Right lobe of liver (tissue), 6 donors: ENCODE results near the gene TMEM200A. TPM values are rescaled to one million over a fixed set of nuclear protein-coding genes. Genes with fewer than 3 reads are reported as not detected.

Experiments
- ATAC-seq, 4 donors: fragments of 200-7000 bp; cut with Tn5 transposase; one replicate each; pipeline ENCODE4 v1.9.1; 2020; ENCODE audit warnings: mild to moderate bottlenecking in 4 of 4, moderate library complexity in 4 of 4
- DNase-seq, 3 donors: peaks; one replicate each; pipeline ENCODE4 v3.0.0-alpha.2; 2020
- H3K27ac ChIP-seq, 3 donors: fragments of 200-600 bp; one replicate each; pipeline ENCODE4 v1.8.0; 2022
- H3K27me3 ChIP-seq, 2 donors: fragments of 200-600 bp; one replicate each; pipeline ENCODE4 v1.8.0; 2022
- H3K36me3 ChIP-seq, 4 donors: fragments of 200-600 bp; sonication (generic) in 1 of 4; one replicate each; pipeline versions ENCODE4 v1.5.1 to v1.8.0; 2017 to 2022; ENCODE audit warnings: control low read depth in 1 of 4
- H3K4me1 ChIP-seq, 4 donors: fragments of 200-600 bp; sonication (generic) in 1 of 4; one replicate each; pipeline versions ENCODE4 v1.5.1 to v1.8.0; 2017 to 2022; ENCODE audit warnings: control low read depth in 1 of 4
- H3K4me3 ChIP-seq, 3 donors: fragments of 200-600 bp; one replicate each; pipeline ENCODE4 v1.8.0; 2022
- H3K9me3 ChIP-seq, 4 donors: fragments of 200-600 bp; sonication (generic) in 1 of 4; one replicate each; pipeline versions ENCODE4 v1.5.1 to v1.8.0; 2017 to 2022; ENCODE audit warnings: control low read depth in 1 of 4
- POLR2A ChIP-seq: fragments of 450-650 bp; IDR thresholded peaks from one replicate; pipeline ENCODE4 v1.6.1; 2017; ENCODE audit warnings: antibody characterized with exemption, mild to moderate bottlenecking
- WGBS: methylation state at CpG from one replicate; pipeline ENCODE4 v1.1.6; 2018; ENCODE audit warnings: low coverage, low lambda C conversion rate; ENCODE audit not compliant: insufficient coverage; ENCODE audit errors: missing lambda C conversion rate; 5-methylcytosine and 5-hydroxymethylcytosine counted together
- intact Hi-C, 2 donors: fragments of 100-400 bp; cut with DNase I; formaldehyde crosslinking; loops; one replicate each; pipeline versions ENCODE4 v1.11.2 to v1.14.1; 2022
- total RNA-seq, 6 experiments: library from RNA; depleted of rRNA in 2 of 6; stranded (reverse); fragments of >200 nt in 2 of 6; fragmentation: NEBNext Ultra II Directional in 3 of 6; extraction: Animal tissue kit (Norgen Biotek cat#: 25700) in 3 of 6; gene quantifications; one replicate each; pipeline versions ENCODE4 v1.1.0 to v1.2.4, GENCODE V29; 2016 to 2023
- TF ChIP-seq, protein P1 (sequence below), 4 donors: fragments of 200-600 bp in 3 of 4; fragments of 450-650 bp in 1 of 4; IDR thresholded peaks; one replicate each; pipeline versions ENCODE4 v1.5.1 to v1.8.0; 2016 to 2022; ENCODE audit warnings: antibody characterized with exemption in 4 of 4, mild to moderate bottlenecking in 2 of 4
- donor health status: DM: no; HTN: yes; CAD: no.
- donor health status: DM: no; HTN: no; CAD: no.
- donor health status: DM: no; HTN: no; CAD: no.
- donor health status: DM: no; HTN: yes; CAD: no.
- donor health status: DM: no; HTN: yes; CAD: no.

TMEM200A gene
- total RNA-seq, 6 experiments from 2014 or later, result 0.18 to 1.5 (median 0.31) TPM; not detected in 3

DNA sequence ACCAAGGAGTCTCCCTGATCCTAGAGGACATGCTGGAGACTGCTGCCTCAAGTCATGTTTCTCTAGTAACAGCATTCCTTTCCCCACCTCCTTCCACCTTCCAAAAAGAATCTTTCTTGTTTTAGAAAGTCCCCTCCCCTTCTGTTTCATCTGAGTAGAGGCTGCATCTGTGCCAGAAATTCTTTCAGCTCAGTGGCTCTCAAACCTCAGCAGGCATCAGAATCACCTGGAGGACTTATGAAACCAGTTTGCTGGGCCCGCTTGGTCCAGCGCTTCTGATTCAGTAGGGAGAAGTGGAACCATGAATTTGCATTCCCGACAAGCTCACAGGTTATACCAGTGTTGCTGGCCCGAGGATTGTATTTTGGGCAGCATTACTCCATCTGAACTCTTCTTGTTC is 55.1 kb downstream of the TMEM200A start:
- Histone ChIP-seq H3K9me3 (no peaks in the 10 kb centered on the region), H3K4me3 (no peak overlapping the region), H3K4me1 (peaks cover 0 to 7% (median 3%) of the 10 kb centered on the region in 4 donors), H3K27ac (no peak overlapping the region), H3K27me3 (no peaks in the 10 kb centered on the region), H3K36me3 (no peaks in the 10 kb centered on the region)
- TF ChIP-seq, protein P1, sequence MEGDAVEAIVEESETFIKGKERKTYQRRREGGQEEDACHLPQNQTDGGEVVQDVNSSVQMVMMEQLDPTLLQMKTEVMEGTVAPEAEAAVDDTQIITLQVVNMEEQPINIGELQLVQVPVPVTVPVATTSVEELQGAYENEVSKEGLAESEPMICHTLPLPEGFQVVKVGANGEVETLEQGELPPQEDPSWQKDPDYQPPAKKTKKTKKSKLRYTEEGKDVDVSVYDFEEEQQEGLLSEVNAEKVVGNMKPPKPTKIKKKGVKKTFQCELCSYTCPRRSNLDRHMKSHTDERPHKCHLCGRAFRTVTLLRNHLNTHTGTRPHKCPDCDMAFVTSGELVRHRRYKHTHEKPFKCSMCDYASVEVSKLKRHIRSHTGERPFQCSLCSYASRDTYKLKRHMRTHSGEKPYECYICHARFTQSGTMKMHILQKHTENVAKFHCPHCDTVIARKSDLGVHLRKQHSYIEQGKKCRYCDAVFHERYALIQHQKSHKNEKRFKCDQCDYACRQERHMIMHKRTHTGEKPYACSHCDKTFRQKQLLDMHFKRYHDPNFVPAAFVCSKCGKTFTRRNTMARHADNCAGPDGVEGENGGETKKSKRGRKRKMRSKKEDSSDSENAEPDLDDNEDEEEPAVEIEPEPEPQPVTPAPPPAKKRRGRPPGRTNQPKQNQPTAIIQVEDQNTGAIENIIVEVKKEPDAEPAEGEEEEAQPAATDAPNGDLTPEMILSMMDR (IDR thresholded peaks at IDR 0.05), result no peak
- no peak for TF ChIP-seq POLR2A
- ATAC-seq (no peak), DNase-seq (no peak)
- intact Hi-C loops, result no loop called here
- 83% methylated on average over 4 of the region's 4 CpGs for WGBS

DNA sequence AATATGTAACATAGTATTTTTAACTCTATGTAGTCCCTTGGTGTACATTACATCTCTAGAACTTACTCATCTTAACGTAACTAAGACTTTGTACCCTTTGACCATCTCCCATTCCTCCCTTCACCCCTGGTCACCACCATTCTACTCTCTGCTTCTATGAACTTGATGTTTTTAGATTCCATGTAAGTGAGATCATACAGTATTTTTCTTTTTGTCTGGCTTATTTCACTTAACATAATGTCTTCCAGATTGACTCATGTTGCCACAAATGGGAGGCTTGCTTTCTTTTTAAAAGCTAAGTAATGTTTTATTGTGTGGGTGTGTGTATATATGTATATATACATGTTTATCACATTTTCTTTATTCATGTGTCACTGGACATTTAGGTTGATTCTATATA is 55.8 kb downstream of the TMEM200A start:
- no peak for DNase-seq
- no peak for ATAC-seq
- intact Hi-C loops, result no loop called here
- H3K4me1 ChIP-seq, result peaks cover 0 to 7% (median 3%) of the 10 kb centered on the region in 4 donors
- no peak overlapping the region for H3K4me3 ChIP-seq
- no peaks in the 10 kb centered on the region for H3K36me3 ChIP-seq
- TF ChIP-seq, protein P1 (IDR thresholded peaks at IDR 0.05), result no peak
- TF ChIP-seq POLR2A, result no peak
- WGBS, result 70% methylated on average over 1 of the region's 1 CpG
- no peaks in the 10 kb centered on the region for H3K9me3 ChIP-seq
- H3K27me3 ChIP-seq, result no peaks in the 10 kb centered on the region
- no peak overlapping the region for H3K27ac ChIP-seq

DNA sequence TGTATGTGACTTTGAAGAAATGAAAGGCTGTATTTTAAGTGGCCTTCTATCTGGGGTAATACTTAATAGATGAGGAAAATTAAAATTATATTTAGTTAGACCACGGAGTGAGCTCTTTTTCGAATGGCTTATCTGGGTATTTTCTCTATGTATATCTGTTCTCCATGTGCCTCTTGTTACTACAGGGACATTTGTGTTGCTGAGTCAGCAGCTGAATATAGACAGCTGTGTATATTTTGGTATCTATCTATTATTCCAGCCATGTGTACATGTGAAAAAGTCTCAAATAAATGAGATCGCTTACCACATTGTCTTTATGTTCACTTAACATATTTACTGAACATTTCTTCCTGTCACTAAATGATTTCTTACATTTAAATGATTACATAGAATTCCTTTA is 57.2 kb downstream of the TMEM200A start:
- TF ChIP-seq, protein P1 (IDR thresholded peaks at IDR 0.05), result no peak
- no peak for TF ChIP-seq POLR2A
- no peaks in the 10 kb centered on the region for H3K27me3 ChIP-seq
- ATAC-seq, result no peak

DNA sequence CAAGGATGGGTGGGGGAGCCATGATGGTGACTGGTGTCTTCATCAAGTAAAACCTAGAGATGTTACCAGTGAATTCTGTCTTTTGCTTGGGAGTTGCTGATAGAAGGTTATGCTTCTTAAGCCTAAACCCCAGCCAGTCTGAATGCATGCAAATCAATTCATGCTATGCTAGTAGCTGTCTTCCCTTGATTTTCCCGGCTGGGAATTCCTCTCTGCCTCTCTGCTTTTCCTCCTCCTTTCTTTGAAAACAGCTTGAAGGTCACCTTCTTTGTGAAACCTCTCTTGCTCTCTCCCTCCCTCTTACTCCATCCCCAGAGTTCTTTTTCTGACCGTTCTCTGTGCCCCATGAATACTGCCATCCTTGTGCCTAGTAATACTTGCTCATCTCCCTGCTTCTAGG is 58.9 kb downstream of the TMEM200A start:
- TF ChIP-seq POLR2A, result no peak
- TF ChIP-seq, protein P1 (IDR thresholded peaks at IDR 0.05), result no peak
- WGBS, result 46% methylated on average over 2 of the region's 2 CpGs

More for the DNA sequence above, 57.2 kb downstream of the TMEM200A start:
- no peaks in the 10 kb centered on the region for H3K9me3 ChIP-seq
- H3K4me3 ChIP-seq, result no peak overlapping the region
- intact Hi-C loops, result no loop called here
- WGBS, result 79% methylated on average over 3 of the region's 3 CpGs
- H3K36me3 ChIP-seq, result no peaks in the 10 kb centered on the region
- DNase-seq, result no peak
- no peak overlapping the region for H3K27ac ChIP-seq
- peaks cover 0 to 7% (median 3%) of the 10 kb centered on the region in 4 donors for H3K4me1 ChIP-seq

DNA sequence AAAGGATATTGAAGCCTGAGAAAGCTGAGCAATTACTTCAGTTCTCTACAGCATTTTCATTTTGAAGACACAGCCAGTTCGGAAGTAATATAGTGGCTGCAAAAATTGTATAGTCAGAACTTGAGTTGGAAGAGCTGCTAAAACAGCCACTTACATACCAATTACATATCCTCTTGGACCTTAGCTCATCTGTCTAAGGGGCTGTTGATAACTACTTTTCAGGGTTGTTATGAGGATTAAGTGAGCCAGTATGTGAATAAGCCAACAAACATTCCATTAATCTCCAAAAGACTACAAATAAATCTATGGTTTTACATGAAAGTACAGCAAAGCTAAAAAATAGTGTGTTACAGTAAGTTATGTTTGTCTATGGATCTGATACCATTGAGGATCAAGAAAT is 59.7 kb downstream of the TMEM200A start:
- DNase-seq (no peak), ATAC-seq (no peak)
- WGBS, result 67% methylated on average over 1 of the region's 1 CpG
- no peaks in the 10 kb centered on the region for H3K27me3 ChIP-seq
- intact Hi-C loops, result no loop called here
- H3K36me3 ChIP-seq, result no peaks in the 10 kb centered on the region
- no peaks in the 10 kb centered on the region for H3K9me3 ChIP-seq
- H3K4me1 ChIP-seq, result peaks cover 0 to 7% (median 3%) of the 10 kb centered on the region in 4 donors
- TF ChIP-seq, protein P1 (IDR thresholded peaks at IDR 0.05), result no peak
- no peak for TF ChIP-seq POLR2A
- no peak overlapping the region for H3K4me3 ChIP-seq
- no peak overlapping the region for H3K27ac ChIP-seq

More for the DNA sequence above, 58.9 kb downstream of the TMEM200A start:
- DNase-seq (no peak), ATAC-seq (no peak)
- H3K27me3 ChIP-seq, result no peaks in the 10 kb centered on the region
- no peak overlapping the region for H3K4me3 ChIP-seq
- no peak overlapping the region for H3K27ac ChIP-seq
- no peaks in the 10 kb centered on the region for H3K36me3 ChIP-seq
- H3K4me1 ChIP-seq, result peaks cover 0 to 7% (median 3%) of the 10 kb centered on the region in 4 donors
- intact Hi-C loops, result no loop called here
- H3K9me3 ChIP-seq, result no peaks in the 10 kb centered on the region
